Activated CD4-positive, alpha-beta T cell treated with anti-CD3 and anti-CD28 coated beads for 48 hours (primary cell): Measurements from ENCODE around the gene ARFGAP1.
"Not testable (repeated sequence)": the region's sequence is repeated elsewhere in the genome, so short reads cannot be mapped to it uniquely, and the experiment has no call there.

Source experiments
- DNase-seq: peaks from one replicate; pipeline ENCODE4 v3.0.0-alpha.2; 2020

The ARFGAP1 gene

DNA sequence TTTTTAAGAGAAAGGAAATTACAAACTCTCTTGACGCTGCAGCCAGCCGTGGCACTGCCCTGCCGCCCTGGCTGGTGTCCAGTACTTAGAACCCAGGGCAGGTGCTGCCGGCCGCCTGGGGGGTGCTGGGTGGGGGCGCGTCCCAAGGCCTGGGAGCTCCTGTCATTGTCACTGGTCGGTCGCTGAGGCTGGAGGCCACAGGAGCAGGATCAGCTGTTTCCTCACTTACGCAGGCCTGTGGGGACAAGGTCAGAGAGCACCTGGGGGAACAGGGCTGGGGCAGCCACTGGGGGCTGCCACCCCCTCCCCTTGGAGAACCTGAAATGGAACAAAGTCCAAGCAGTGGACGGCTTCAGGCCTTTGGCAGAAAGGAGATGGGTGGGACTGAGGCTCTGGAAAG, 31.3 kb upstream of the ARFGAP1 start:
- no peak for DNase-seq

DNA sequence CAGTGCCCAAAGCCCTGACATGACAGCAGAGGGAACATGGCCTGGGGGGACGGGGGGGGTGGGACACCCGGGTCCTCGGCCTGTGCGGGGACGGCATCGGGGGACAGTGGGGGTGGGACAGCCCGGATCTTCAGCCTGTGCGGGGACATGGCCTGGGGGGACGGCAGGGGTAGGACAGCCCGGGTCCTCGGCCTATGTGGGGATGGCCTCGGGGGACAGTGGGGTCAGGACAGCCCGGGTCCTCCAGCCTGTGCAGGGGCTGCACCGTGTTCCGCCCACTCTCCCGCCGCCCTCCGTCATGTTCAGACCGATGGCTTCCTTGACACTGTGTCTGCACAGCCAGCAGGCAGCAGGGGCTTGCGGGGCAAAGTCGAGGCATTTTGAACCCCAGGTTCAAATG, 29.9 kb upstream of the ARFGAP1 start:
- DNase-seq, result no peak

DNA sequence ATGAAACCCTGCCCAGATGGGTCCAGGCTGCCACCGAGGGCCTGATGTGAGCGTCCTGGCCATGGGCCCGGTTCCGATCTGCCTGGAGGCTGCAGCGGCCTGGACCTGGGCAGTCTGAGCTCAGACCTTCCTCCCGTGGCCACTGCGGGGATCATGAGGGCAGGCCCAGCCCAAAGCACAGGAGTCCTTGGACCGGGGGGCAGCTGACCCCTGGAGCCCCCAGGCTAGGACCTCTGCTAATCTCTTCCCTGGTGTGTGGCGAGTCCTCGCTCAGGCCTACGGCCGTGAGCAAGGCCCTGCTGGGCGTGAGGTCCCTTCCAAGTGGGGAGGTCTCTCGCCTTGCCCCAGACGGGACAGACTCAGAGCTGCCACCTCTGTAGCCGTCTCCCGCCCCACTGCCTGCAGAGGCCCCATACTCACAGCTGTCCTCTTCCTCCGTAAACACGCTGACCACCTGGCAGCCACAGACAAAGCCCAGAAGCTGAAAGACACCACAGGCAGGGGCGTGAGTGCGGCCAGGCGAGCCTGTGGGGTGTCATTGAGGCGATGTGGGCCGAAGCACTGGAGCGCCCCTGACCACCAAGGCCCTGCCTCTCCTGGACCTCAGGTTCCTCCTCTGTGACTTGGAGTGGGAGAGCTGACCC, 28.9 kb upstream of the ARFGAP1 start:
- DNase-seq, result no peak

DNA sequence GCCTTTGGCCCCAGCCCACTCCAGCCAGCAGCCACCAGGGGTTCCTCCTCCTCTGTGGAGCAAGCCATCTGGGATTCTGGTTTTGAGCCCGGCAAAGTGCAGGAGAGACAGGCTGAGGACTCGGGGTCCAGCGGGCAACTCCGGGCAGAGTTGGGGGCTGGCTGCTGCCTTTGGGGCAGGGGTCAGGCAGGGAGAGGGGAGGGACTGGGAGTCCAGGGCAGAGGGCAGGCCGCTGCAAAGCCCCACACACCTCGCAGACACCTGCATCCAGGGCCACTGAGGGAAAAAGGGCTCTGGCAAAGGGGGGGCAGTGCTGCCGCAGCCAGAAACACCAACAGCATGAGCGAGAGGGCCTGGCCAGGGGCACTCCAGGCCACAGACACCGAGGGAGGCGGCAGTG, 28.1 kb upstream of the ARFGAP1 start:
- no peak for DNase-seq

DNA sequence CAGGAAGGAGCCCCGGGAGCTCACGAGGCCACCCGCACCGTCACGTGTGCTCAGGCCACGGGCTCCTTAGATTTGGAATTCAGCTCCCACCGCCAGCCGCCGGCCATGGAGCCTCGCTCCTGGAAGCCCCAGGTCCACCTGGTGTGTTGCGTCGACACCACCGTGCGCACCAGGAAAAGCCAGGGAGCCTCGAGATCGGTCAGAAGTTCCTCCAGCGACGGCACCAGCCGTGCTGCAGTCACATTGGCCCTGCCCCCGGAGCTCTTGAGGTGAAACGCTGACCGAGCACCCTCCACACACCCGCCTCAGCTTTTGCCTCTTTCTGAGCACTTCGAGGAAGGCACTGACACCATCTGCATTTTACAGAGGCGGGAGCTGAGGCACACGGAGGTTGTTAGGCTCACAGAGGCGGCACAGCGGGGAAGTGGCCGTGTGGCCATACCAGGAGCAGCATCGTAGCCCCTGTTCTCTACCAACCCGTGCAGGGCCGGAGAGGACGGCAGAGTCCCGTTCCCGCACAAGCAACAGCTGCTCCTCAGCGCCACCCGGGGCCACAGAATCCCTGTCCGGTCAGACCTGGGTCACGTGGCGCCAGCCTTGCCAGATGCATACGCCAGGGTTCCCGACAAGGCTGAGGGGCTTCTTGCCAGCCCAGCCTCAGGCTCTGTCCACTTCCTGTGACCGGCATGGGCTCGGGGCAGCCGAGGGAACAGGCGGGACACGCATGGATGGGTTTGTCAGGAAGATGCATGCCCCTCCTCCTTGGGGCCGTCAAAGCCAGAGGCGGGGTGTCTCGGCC, 25.9 kb upstream of the ARFGAP1 start:
- DNase-seq, result no peak

DNA sequence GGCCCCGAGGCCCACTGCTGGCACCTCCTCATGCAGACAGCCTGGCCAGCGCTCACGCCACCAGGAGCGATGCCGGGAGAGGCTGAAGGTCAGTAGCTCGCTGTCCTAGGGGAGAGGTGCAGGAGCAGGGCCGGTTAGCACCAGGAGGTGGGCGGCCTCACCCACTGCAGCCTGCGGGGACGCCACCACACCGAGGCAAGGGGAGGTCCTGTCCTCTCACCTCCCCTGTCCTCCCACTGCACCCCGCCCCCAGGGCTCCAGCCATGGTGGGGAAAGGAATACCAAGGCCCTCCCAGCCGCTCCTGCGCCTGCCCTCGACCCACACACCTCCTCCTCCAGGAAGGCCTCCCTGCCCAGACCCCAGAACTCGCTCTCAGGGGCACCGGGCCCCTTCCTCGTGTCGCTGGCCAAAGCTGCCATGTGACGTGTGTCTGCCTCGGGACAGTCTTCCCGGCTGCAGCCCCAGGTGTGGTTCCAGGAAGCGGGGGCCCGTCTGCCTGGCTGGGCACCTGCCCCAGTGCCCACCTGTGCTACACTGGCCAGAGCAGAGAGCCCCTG, 24.9 kb upstream of the ARFGAP1 start:
- DNase-seq, result no peak

DNA sequence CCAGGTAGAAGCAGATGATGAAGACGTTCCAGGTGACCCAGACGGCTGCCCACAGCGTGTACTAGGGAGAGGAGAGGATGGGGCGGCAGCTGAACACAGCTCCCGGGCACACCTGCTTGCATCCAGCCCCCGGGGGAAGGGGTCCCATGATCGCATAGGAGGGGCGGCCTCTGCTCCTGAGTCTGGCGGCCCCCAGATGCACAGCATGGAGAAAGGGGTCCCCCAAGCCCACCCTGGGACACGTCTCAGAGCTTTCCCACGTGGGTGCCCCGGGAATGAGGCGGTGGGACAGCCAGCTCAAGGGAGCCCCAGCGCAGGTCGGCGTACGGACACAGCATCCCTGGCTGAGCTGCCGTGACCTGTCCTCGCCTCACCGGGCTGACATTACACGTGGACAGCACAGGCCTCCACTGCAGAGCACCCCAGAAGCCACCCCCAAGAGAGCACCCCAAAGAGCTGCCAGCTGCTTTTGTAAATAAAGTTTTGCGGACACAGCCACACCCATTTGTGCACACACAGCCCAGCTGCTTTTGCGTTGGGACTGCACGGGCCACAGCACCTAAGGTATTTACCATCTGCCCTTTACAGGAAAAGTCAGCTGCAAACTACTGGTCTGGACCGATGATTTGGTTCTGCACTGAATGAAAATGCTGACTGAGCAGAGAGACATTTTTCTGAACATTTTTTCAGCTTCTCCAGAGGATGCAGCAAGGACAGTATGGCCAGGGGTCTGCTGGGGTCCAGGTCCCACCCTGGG, 23.6 kb upstream of the ARFGAP1 start:
- DNase-seq, result no peak

DNA sequence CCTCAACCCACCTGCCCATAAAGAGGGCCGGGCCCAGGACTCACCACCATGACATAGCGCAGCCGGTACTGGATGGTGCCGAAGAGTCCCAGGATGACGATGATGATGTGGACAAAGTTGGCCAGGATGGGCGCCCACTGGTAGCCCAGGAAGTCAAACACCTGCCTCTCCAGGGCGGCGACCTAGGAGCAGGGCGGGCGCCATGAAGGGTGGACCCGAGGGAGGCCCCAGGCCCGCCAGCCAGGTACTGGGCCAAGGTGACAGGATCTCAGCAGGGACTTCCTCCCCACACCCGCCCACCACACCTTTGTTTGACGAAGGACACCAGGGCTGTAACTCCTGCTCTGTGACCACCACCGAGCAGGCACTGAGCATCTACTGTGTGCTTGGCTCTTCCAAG, 22.7 kb upstream of the ARFGAP1 start:
- DNase-seq, result no peak

DNA sequence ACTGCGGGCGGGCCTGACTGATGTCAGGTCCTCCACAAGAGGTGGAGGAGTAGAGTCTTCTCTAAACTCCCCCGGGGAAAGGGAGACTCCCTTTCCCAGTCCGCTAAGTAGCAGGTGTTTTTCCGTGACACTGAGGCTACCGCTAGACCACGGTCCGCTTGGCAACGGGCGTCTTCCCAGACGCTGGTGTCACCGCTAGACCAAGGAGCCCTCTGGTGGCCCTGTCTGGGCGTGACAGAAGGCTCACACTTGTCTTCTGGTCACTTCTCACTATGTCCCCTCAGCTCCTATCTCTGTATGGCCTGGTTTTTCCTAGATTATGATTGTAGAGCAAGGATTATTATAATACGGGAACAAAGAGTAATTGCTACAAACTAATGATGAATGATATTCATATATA, 21.3 kb upstream of the ARFGAP1 start:
- not testable (repeated sequence) for DNase-seq

DNA sequence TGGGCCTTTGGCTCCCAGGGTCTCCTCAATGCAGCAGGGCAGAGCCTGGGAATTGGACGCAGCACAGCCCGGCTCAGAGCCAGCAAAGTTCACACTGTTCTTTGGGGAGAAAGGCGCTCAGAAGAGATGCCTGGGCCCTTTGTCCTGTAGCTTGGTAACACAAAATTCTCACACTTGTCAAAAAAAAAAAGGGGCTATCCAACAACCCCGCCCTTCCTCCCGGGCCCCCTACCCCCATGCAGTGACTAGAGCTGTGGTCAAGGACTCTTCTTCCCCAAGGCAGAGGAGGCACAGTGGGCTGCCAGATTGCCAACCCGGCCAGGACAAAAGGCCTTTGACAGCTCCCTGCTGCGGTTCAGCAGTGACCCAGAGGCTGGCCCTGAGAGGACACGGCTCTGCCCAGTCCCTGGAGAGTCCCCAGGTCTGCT, 20.3 kb upstream of the ARFGAP1 start:
- no peak for DNase-seq

DNA sequence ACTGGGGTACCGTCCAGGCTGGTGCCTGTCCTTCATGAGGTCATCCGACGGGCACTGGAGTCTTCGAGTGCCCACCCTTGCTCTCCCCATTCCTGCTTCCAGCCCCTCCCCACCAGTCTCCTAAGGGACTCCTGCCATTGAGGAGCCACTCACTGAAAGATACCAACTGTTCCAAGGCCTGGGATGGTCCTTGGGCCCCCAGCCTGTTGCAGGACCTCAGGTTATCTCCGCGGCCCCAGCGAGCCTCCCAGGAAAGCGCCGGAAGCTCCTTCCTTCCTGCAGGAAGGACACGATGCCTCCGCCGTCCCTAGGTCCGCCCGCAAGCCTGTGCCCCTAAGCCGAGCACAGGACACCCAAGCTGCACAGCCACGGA, 19.6 kb upstream of the ARFGAP1 start:
- no peak for DNase-seq

DNA sequence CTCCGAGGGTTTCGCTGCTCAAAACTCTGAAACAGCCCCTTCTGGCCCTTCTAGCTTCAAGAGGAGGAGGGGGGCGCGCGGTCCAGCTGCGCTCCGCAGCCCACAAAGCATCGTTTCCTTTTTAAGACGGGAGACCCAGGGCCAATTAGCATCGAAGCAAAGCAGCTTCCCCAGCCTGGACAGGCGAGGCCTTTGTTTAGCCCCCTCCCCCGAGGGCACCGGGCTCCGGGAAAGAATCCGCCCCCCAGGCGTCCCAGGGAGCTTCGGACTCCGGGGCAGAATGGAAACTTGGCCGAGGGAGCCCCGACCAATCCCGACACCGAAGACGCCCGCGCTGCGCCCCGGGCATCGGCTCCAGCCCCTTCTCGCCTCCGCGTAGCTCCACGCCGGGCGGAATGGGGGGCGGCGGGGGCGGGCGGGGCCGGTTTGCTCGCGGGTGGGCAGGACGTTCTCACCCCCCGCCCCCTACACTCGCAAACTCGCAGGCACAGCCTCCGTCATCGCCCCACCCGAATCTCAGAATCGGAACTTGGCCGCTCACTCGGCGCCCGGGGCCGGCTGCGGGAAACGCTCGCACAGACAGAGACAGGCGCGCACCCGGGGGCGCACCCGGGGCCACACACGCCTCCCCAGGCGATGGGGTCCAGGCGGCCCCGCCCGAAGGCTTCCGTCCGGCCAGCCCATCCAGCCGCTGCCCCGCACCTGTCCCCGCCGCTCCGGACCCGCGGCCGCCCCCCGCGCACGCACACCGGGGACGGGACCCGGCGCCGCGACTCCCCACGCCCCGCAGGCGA, 19.0 kb upstream of the ARFGAP1 start:
- DNase-seq, result no peak

DNA sequence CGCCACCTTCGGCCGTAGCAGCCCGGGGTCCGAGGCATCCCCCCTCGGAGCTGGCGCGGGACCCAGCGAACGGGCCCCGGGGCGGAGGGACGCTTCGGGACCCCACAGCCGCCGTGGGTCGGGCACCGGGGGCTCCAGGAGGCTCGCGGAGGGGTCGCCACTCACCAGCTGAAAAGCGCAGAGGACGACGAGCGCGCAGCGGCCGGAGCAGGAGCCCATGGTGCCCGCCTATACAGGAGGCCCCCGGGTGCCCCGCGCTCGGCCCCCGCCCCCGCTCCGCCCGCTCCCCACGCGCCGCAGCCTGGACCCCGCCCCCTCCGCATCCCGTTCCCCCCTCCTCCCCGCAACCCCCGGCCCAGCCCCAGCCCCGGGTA, 18.4 kb upstream of the ARFGAP1 start, which contains the start of gene NKAIN4:
NKAIN4 (minus strand) TSS at position 232 of the 374 bp plus-strand sequence; CDS start at position 219, 13 bp downstream.
- DNase-seq, result no peak

DNA sequence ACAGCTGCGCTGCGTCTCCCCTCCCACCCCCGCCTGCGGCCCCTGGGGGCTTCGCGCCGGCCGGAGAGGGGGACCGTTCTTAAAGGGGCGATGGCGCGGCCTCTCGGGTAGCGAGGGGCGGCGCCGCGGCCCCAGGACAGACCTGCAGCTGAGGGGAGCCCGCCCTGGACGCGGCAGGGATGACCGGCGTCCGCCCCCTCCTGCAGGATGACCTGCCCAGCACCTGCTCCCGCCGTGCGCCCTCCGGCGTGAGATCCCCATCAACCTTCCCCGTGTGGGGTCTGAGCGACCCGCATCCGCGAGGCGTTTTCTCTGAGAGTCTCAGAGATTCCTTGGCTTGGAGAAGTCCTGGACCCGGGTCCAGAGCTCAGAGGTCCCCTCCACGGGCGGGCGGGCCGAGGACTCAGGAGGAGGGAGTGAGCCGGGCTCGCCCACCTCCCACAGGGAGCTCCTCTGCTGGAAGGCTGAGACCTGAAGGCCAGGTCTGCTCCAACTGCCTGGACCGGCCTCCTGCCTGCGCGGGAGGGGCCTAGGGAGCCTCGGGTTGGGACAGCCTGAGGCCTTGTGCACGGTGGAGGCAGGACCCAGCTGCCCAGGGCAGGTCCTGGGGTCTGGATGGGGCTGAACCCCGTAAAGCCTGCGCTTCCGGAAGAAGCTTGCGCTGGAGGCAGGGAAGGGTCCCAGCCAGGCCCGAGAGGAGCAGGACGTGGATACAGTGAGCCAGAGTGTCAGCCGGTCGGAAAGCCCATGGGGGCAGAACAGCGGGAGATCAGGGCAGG, 17.8 kb upstream of the ARFGAP1 start:
- DNase-seq, result no peak

DNA sequence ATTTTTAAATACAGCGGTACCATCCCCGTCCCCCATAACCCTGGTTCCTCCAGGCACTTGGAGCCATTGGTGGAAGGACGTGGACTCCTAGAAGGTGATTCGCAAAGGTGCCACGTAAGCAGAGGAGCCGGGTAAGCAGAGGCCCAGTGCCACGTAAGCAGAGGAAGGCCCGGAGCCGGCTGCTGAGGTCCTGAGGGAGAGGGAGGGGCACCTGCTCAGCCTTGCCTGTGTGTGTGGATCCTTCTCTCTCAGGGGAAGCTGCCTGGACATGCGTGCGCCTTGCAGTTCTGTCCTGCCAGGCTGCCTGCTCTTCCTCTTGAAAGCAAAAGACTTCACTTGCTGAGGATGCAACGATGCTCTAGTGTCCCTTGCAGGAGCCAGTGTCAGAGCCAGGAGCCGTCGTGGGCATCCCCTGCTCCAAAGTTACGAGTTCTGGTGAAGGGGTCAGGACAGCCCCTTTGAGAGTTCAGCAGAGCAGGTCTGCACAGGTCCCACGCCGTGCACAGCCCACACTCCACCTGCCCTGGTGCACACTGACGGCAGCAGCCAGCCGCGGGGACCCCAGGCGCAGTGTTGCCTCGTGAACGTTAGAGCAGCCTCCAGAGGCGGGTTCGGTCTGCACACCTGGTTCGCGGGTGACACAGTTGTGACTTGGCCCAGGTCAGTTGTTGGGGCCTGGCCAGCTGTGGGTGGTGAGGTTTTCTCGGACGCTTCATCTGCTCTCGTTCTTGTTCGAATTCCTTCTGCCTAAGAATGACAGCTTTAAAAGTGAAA, 16.5 kb upstream of the ARFGAP1 start:
- no peak for DNase-seq

DNA sequence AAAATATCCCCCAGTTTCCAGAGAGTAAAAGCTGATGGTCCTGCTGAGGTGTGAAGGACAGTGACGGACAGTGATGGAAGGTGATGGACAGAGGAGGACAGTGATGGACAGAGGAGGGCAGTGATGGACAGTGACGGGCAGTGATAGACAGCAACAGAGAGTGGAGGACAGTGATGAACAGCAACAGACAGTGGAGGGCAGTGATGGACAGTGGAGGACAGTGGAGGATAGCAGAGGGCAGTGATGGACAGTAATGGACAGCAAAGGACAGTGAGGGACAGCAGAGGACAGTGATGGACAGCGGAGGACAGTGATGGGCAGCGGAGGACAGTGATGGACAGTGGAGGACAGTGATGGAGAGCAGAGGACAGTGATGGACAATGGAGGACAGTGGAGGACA, 15.7 kb upstream of the ARFGAP1 start:
- no peak for DNase-seq

DNA sequence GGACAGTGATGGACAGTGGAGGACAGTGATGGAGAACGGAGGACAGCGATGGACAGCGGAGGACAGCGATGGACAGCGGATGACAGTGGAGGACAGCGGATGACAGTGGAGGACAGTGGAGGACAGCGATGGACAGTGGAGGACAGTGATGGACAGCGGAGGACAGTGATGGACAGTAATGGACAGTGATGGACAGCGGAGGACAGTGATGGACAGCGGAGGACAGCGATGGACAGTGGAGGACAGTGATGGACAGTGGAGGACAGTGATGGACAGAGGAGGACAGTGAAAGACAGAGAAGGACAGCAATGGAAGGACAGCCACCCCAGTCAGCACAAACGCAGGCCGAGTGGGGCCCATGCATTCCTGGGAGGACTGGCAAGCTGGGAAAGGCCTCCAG, 15.0 kb upstream of the ARFGAP1 start:
- no peak for DNase-seq

DNA sequence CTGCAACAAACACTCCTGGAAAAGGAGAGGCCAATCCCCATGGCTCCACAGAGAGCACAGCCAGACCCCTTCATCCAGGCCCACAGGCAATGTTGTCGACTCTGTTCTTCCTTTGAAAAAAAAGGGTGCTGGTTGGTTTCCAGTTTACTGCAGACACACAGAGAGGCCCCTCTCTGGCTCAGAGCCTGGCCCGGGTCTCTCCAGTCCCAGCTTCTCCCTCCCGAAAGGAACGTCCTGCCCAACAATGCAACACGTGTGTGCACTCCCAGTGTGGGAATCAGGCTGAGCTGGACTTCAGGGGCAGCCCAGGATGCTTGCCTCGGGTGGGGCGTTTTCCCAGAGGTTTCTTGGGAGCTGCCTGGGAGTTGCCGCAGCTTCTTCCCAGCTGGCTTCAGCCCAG, 13.8 kb upstream of the ARFGAP1 start:
- no peak for DNase-seq

DNA sequence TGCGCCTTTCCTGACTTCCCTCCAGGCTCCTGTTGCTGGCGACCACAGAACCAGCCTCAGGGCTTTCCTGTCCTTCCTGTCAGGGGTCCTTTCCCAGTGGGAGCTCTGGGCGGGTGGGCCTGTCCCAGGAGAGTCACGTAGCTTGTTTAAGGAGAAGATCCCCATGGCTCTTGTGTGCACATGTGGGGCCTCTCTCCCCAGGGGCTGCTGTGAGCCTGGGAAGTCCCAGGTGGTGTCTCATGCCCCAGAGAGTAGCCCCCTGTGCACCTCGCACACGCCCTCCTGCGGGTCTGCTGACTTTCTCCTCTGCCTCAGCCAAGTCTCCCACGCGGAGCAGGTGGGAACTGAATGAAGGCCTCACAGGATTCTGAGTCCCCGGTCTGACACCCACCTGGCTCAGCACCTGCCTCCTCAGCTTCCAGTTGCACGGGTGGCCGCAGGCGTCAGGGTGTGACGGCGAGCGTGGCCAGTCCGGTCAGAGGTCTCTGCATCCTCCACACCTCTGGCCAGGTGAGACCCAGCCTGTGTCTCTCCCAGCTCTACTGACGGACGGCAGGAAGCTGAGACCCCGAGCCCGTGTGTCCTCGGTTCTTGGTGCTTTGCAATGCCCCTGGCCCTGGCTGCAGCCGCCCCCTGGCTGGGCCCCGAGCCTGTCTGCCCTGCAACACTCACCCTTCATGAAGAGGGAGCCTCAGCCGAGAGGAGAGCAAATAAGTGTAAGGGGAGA, 12.7 kb upstream of the ARFGAP1 start:
- no peak for DNase-seq

DNA sequence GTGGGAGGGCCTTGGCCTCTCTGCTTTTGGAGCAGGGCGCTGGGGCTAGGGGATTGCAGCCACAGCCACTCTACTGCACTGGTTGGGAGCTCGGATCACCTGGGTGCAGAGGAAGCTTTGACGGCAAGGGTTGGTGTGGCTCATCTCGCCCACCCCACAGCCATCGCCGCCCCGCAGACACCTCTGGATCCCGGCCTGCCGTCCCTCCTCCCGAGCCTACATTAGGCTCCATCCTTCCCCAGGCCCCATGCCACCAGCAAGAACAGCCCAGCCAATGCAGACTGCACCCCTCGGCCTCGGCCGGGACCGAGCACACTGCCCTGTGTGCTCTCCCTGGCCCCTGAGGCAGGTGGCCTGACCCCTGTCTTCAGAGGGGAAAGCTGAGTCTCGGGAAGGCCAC, 12.1 kb upstream of the ARFGAP1 start:
- DNase-seq, result no peak
